ENCODE data around the gene LRRN4.

The LRRN4 gene

DNA sequence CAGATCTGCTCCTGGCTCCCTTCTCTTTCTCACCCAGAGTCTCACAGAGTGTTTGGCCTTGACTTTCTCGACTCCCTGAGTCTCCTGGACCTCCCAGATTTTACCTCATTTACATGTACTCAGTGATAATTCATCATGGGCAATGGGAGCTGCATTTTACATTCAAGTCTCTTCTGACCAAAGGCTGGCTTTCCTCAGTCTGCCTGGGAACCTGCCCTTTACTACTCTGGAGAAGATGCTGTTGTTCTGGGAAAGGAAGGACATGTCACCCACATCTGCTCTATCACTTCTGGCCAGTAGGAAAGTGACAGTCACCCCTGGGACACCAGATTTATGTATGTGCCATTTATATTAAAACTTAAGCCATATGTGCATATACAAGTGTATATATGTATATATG is 7.4 kb downstream of the LRRN4 start:
- peaks cover 4% of the 10 kb centered on the region for H3K27me3 ChIP-seq (ENCODE audit: insufficient read depth, low read length, poor library complexity)
- no peak overlapping the region for H3K9ac ChIP-seq (ENCODE audit: low read length)
- H3K4me1 ChIP-seq (ENCODE audit: control insufficient read depth, low read depth, low read length) = no peaks in the 10 kb centered on the region
- H4K5ac ChIP-seq (ENCODE audit: low read length) = no peak overlapping the region
- no peak overlapping the region for H3K4me3 ChIP-seq (ENCODE audit: low read length)
- no peak for DNase-seq
- H3K56ac ChIP-seq (ENCODE audit: low read length) = no peak overlapping the region
- H3K79me1 ChIP-seq (ENCODE audit: low read length) = no peaks in the 10 kb centered on the region
- H3K18ac ChIP-seq (ENCODE audit: low read length) = no peak overlapping the region
- no peak overlapping the region for H2BK120ac ChIP-seq (ENCODE audit: low read depth, low read length)
- H3K27ac ChIP-seq (ENCODE audit: low read depth, low read length) = no peak overlapping the region
- no peak overlapping the region for H3K4ac ChIP-seq (ENCODE audit: low read depth, low read length)
- H4K8ac ChIP-seq (ENCODE audit: low read depth, low read length) = no peak overlapping the region
- H3K79me2 ChIP-seq (ENCODE audit: control insufficient read depth, insufficient read depth, low read length) = no peaks in the 10 kb centered on the region
- H3K4me2 ChIP-seq (ENCODE audit: low read length) = no peak overlapping the region
- H3K36me3 ChIP-seq (ENCODE audit: control insufficient read depth, insufficient read depth, low read length) = no peaks in the 10 kb centered on the region
- no peak overlapping the region for H2AK5ac ChIP-seq (ENCODE audit: low read length)
- H2BK15ac ChIP-seq (replicated peaks; ENCODE audit: low read depth) = no peak overlapping the region
- no peak overlapping the region for H3K23ac ChIP-seq (ENCODE audit: low read length)
- H2BK5ac ChIP-seq (ENCODE audit: low read length) = no peak overlapping the region
- no CpG with 5 or more reads among the region's 1 CpG for WGBS (ENCODE audit: extremely low coverage, insufficient coverage, low lambda C conversion rate)

DNA sequence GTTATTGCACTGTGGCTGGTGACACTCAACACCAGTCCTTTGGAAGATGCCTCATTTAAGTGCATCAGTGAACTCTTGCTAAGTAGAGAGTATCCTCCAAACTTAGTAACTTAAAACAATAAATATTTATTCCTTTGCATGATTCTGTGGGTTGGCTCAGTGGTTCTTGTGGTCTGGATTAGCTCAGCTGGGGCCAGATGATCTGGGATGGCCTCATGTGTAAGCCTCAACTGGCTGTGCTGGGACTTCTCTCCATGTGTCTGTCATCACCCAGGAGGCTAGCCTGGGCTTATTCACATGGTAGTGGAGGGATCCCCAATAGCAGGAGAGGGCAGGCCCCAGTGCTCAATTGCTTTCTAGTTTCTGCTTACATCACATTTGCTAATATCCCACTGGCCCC is 8.3 kb downstream of the LRRN4 start:
- Histone ChIP-seq H3K4ac (ENCODE audit: low read depth, low read length) (no peak overlapping the region), H2BK5ac (ENCODE audit: low read length) (no peak overlapping the region), H3K27ac (ENCODE audit: low read depth, low read length) (no peak overlapping the region), H3K36me3 (ENCODE audit: control insufficient read depth, insufficient read depth, low read length) (peaks cover under 1% of the 10 kb centered on the region), H3K18ac (ENCODE audit: low read length) (no peak overlapping the region), H2AK5ac (ENCODE audit: low read length) (no peak overlapping the region), H2BK120ac (ENCODE audit: low read depth, low read length) (no peak overlapping the region), H3K4me2 (ENCODE audit: low read length) (no peak overlapping the region), H3K79me2 (ENCODE audit: control insufficient read depth, insufficient read depth, low read length) (no peaks in the 10 kb centered on the region), H3K4me1 (ENCODE audit: control insufficient read depth, low read depth, low read length) (no peaks in the 10 kb centered on the region), H3K4me3 (ENCODE audit: low read length) (no peak overlapping the region), H4K8ac (ENCODE audit: low read depth, low read length) (no peak overlapping the region), H3K9ac (ENCODE audit: low read length) (no peak overlapping the region), H4K5ac (ENCODE audit: low read length) (no peak overlapping the region), H3K79me1 (ENCODE audit: low read length) (no peaks in the 10 kb centered on the region), H3K23ac (ENCODE audit: low read length) (no peak overlapping the region), H2BK15ac (replicated peaks; ENCODE audit: low read depth) (no peak overlapping the region), H3K56ac (ENCODE audit: low read length) (no peak overlapping the region), H3K27me3 (ENCODE audit: insufficient read depth, low read length, poor library complexity) (no peaks in the 10 kb centered on the region)
- no peak for DNase-seq

DNA sequence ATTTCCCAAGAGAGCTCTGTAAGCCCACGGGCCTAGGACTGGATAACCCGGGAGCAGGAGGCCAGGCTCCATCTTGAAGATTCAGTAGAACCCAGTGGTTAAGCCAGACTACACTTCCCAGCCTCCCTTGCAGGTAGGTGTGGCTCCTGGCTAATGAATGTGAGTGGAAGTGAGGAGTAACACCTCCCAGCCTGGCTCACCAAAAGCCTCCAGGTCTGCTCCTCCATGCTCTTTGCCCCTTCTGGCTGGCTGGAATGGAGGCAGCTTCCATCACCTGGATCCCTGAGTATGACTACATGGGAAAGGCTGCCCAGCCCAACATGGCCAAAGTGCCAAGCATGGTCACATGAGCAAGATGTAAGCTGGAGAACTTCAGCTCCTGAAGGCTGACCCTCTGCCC is 9.7 kb downstream of the LRRN4 start:
- no CpG with 5 or more reads among the region's 2 CpGs for WGBS (ENCODE audit: extremely low coverage, insufficient coverage, low lambda C conversion rate)
- no peak overlapping the region for H2BK5ac ChIP-seq (ENCODE audit: low read length)
- no peak overlapping the region for H4K5ac ChIP-seq (ENCODE audit: low read length)
- H3K18ac ChIP-seq (ENCODE audit: low read length) = no peak overlapping the region
- H3K4me2 ChIP-seq (ENCODE audit: low read length) = no peak overlapping the region
- H3K9ac ChIP-seq (ENCODE audit: low read length) = no peak overlapping the region
- peaks cover 2% of the 10 kb centered on the region for H3K36me3 ChIP-seq (ENCODE audit: control insufficient read depth, insufficient read depth, low read length)
- H2BK15ac ChIP-seq (replicated peaks; ENCODE audit: low read depth) = no peak overlapping the region
- H3K27ac ChIP-seq (ENCODE audit: low read depth, low read length) = no peak overlapping the region
- no peak overlapping the region for H4K8ac ChIP-seq (ENCODE audit: low read depth, low read length)
- no peak overlapping the region for H3K23ac ChIP-seq (ENCODE audit: low read length)
- no peak overlapping the region for H3K4ac ChIP-seq (ENCODE audit: low read depth, low read length)
- no peak overlapping the region for H2BK120ac ChIP-seq (ENCODE audit: low read depth, low read length)
- H3K79me1 ChIP-seq (ENCODE audit: low read length) = no peaks in the 10 kb centered on the region
- DNase-seq = peak; percentile 73
- no peak overlapping the region for H2AK5ac ChIP-seq (ENCODE audit: low read length)
- no peaks in the 10 kb centered on the region for H3K4me1 ChIP-seq (ENCODE audit: control insufficient read depth, low read depth, low read length)
- no peak overlapping the region for H3K56ac ChIP-seq (ENCODE audit: low read length)
- H3K27me3 ChIP-seq (ENCODE audit: insufficient read depth, low read length, poor library complexity) = no peaks in the 10 kb centered on the region
- H3K4me3 ChIP-seq (ENCODE audit: low read length) = no peak overlapping the region
- no peaks in the 10 kb centered on the region for H3K79me2 ChIP-seq (ENCODE audit: control insufficient read depth, insufficient read depth, low read length)

DNA sequence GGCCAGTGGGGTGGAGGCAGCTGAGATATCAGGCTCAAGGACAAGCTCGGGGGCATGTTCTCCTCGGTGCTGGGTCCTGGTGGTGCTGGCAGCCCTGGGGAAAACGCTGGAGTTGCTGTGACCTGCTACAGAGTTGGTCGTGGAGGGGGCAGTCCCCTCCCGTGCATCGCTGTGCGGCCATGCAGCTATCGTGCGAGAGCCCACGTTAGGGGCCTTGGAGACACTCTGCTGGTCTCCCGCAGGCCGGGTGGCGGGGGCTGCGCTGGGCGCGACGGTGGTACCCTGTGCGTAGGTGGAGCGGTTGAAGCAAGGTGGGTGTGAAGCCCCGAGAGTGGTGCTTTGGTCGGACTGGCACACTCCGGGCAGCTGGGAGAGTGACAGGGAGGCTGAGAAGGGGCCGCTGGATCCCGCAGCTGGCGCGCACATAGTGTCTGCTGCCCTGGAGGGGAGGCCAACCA is 12.0 kb downstream of the LRRN4 start:
- no peak overlapping the region for H3K4ac ChIP-seq (ENCODE audit: low read depth, low read length)
- H3K4me3 ChIP-seq (ENCODE audit: low read length) = no peak overlapping the region
- no peak overlapping the region for H3K27ac ChIP-seq (ENCODE audit: low read depth, low read length)
- no peak overlapping the region for H3K23ac ChIP-seq (ENCODE audit: low read length)
- no peak overlapping the region for H2BK120ac ChIP-seq (ENCODE audit: low read depth, low read length)
- H4K5ac ChIP-seq (ENCODE audit: low read length) = no peak overlapping the region
- no peak overlapping the region for H3K4me2 ChIP-seq (ENCODE audit: low read length)
- no CpG with 5 or more reads among the region's 26 CpGs for WGBS (ENCODE audit: extremely low coverage, insufficient coverage, low lambda C conversion rate)
- no peak overlapping the region for H2AK5ac ChIP-seq (ENCODE audit: low read length)
- no peaks in the 10 kb centered on the region for H3K27me3 ChIP-seq (ENCODE audit: insufficient read depth, low read length, poor library complexity)
- H3K18ac ChIP-seq (ENCODE audit: low read length) = no peak overlapping the region
- H3K4me1 ChIP-seq (ENCODE audit: control insufficient read depth, low read depth, low read length) = no peaks in the 10 kb centered on the region
- peaks cover 2% of the 10 kb centered on the region for H3K36me3 ChIP-seq (ENCODE audit: control insufficient read depth, insufficient read depth, low read length)
- DNase-seq = no peak
- H2BK15ac ChIP-seq (replicated peaks; ENCODE audit: low read depth) = no peak overlapping the region
- no peak overlapping the region for H2BK5ac ChIP-seq (ENCODE audit: low read length)
- H4K8ac ChIP-seq (ENCODE audit: low read depth, low read length) = no peak overlapping the region
- no peaks in the 10 kb centered on the region for H3K79me2 ChIP-seq (ENCODE audit: control insufficient read depth, insufficient read depth, low read length)
- no peaks in the 10 kb centered on the region for H3K79me1 ChIP-seq (ENCODE audit: low read length)
- H3K9ac ChIP-seq (ENCODE audit: low read length) = no peak overlapping the region
- no peak overlapping the region for H3K56ac ChIP-seq (ENCODE audit: low read length)

DNA sequence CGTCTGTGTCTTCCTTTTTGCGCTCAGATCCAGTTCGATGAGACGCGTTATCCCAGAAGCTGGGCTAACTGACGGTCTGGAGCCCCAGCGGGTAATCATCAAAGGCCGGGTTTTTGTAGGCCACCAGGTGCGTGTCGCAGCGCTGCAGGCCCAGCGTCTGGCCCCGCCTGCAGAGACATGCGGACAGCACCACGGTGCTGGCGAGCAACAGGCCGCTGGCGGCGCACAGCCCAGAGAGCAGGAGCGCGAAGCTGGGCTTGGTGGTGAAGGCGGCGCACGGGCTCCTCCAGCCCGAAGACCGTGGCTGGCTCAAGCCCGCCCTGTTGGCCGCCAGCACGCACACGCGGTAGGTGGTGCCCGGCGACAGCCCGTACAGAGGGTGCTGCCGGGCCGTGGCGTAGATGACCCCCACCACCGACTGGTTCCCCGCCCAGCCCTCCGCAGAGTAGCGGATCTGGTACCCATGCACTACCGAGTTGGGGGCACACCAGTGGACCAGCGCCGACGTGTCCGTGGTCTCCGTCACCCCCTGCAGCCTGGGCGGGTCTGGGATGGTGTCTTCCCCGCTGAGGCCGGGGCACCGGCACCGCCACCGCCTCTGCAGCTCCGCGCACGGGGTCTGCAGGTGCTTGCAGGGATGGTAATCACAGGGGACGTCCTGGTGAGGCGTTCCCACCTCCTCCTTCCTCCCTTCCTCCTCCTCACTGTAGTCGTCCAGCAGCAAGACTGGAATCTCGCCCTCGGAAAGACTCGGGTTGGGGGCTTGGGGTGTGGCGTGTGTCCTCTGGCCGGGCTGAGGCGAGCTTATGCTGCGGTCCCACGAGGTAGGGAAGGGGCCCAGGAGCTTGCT is 12.7 kb downstream of the LRRN4 start:
- Histone ChIP-seq H3K18ac (ENCODE audit: low read length) (no peak overlapping the region), H3K56ac (ENCODE audit: low read length) (no peak overlapping the region), H3K27me3 (ENCODE audit: insufficient read depth, low read length, poor library complexity) (no peaks in the 10 kb centered on the region), H3K23ac (ENCODE audit: low read length) (no peak overlapping the region), H4K5ac (ENCODE audit: low read length) (no peak overlapping the region), H3K79me2 (ENCODE audit: control insufficient read depth, insufficient read depth, low read length) (no peaks in the 10 kb centered on the region), H3K4me3 (ENCODE audit: low read length) (no peak overlapping the region), H3K36me3 (ENCODE audit: control insufficient read depth, insufficient read depth, low read length) (peaks cover 2% of the 10 kb centered on the region), H3K27ac (ENCODE audit: low read depth, low read length) (no peak overlapping the region), H3K9ac (ENCODE audit: low read length) (no peak overlapping the region), H3K79me1 (ENCODE audit: low read length) (no peaks in the 10 kb centered on the region), H3K4ac (ENCODE audit: low read depth, low read length) (no peak overlapping the region), H4K8ac (ENCODE audit: low read depth, low read length) (no peak overlapping the region), H3K4me1 (ENCODE audit: control insufficient read depth, low read depth, low read length) (no peaks in the 10 kb centered on the region), H2BK120ac (ENCODE audit: low read depth, low read length) (no peak overlapping the region), H2BK15ac (replicated peaks; ENCODE audit: low read depth) (no peak overlapping the region), H2BK5ac (ENCODE audit: low read length) (no peak overlapping the region), H2AK5ac (ENCODE audit: low read length) (no peak overlapping the region), H3K4me2 (ENCODE audit: low read length) (no peak overlapping the region)
- WGBS (ENCODE audit: extremely low coverage, insufficient coverage, low lambda C conversion rate) = no CpG with 5 or more reads among the region's 67 CpGs
- DNase-seq = no peak

DNA sequence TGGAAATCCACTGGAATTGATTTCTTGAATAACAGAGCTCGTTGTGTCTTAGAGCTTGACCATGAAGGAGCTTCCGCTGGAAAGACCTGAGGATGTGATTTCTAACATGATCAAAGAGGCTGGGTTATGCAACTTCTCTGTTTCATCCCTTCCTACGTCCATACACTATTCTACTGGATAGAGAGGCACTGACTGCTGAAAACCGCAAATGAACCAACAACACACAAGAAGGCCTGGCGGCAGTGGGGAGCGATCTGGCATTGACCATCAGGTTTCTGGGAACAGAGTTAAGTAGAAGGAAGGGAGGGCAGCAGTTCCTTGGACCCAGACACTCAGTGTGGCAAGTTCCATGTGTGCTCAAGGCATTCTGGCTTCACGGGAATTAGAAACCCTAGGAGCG is 13.3 kb downstream of the LRRN4 start:
- Histone ChIP-seq H4K8ac (ENCODE audit: low read depth, low read length) (no peak overlapping the region), H3K27ac (ENCODE audit: low read depth, low read length) (no peak overlapping the region), H2AK5ac (ENCODE audit: low read length) (no peak overlapping the region), H3K4me3 (ENCODE audit: low read length) (no peak overlapping the region), H2BK5ac (ENCODE audit: low read length) (no peak overlapping the region), H2BK120ac (ENCODE audit: low read depth, low read length) (no peak overlapping the region), H3K23ac (ENCODE audit: low read length) (no peak overlapping the region), H3K79me1 (ENCODE audit: low read length) (no peaks in the 10 kb centered on the region), H3K4me1 (ENCODE audit: control insufficient read depth, low read depth, low read length) (no peaks in the 10 kb centered on the region), H3K9ac (ENCODE audit: low read length) (no peak overlapping the region), H4K5ac (ENCODE audit: low read length) (no peak overlapping the region), H3K4me2 (ENCODE audit: low read length) (no peak overlapping the region), H3K4ac (ENCODE audit: low read depth, low read length) (no peak overlapping the region), H3K79me2 (ENCODE audit: control insufficient read depth, insufficient read depth, low read length) (no peaks in the 10 kb centered on the region), H3K18ac (ENCODE audit: low read length) (no peak overlapping the region), H3K56ac (ENCODE audit: low read length) (no peak overlapping the region), H2BK15ac (replicated peaks; ENCODE audit: low read depth) (no peak overlapping the region), H3K27me3 (ENCODE audit: insufficient read depth, low read length, poor library complexity) (no peaks in the 10 kb centered on the region), H3K36me3 (ENCODE audit: control insufficient read depth, insufficient read depth, low read length) (peaks cover 2% of the 10 kb centered on the region)
- DNase-seq = no peak
- no CpG with 5 or more reads among the region's 8 CpGs for WGBS (ENCODE audit: extremely low coverage, insufficient coverage, low lambda C conversion rate)
